PFSK-1 (cell line): ENCODE results near the gene TNFRSF19.

ENCODE experiments used
- FOXP2 ChIP-seq: optimal IDR thresholded peaks from 2 replicates; pipeline ENCODE3; 2011; ENCODE audit warnings: borderline replicate concordance, control low read depth, inconsistent platforms; ENCODE audit not compliant: insufficient read depth; ENCODE audit errors: extremely low read length, extremely low read depth
- POLR2AphosphoS5 ChIP-seq: IDR thresholded peaks from 2 replicates; pipeline ENCODE4 v1.6.1; 2012; ENCODE audit warnings: low read depth, mild to moderate bottlenecking, control low read depth, low read length, moderate library complexity
- SIN3A ChIP-seq: IDR thresholded peaks from 2 replicates; pipeline ENCODE4 v1.6.1; 2012; ENCODE audit warnings: mild to moderate bottlenecking, low read length, moderate library complexity, borderline replicate concordance; ENCODE audit not compliant: insufficient read depth
- TAF1 ChIP-seq: IDR thresholded peaks from 2 replicates; pipeline ENCODE4 v1.6.1; 2012; ENCODE audit warnings: low read length, control low read depth, borderline replicate concordance; ENCODE audit not compliant: insufficient read depth
- TF ChIP-seq, protein P1 (sequence below), 2 experiments: IDR thresholded peaks; 2 replicates each; pipeline versions ENCODE4 v1.6.1 to v1.8.0; 2011 to 2012; ENCODE audit warnings: low read depth in 2 of 2, low read length in 2 of 2, control low read depth in 1 of 2, inconsistent platforms in 1 of 2, mild to moderate bottlenecking in 1 of 2, moderate library complexity in 1 of 2; ENCODE audit not compliant: insufficient read depth in 1 of 2

Gene TNFRSF19

GRCh38 chr13:23711355-23711754 is 141.1 kb downstream of the TNFRSF19 start:
- TF ChIP-seq, protein P1, sequence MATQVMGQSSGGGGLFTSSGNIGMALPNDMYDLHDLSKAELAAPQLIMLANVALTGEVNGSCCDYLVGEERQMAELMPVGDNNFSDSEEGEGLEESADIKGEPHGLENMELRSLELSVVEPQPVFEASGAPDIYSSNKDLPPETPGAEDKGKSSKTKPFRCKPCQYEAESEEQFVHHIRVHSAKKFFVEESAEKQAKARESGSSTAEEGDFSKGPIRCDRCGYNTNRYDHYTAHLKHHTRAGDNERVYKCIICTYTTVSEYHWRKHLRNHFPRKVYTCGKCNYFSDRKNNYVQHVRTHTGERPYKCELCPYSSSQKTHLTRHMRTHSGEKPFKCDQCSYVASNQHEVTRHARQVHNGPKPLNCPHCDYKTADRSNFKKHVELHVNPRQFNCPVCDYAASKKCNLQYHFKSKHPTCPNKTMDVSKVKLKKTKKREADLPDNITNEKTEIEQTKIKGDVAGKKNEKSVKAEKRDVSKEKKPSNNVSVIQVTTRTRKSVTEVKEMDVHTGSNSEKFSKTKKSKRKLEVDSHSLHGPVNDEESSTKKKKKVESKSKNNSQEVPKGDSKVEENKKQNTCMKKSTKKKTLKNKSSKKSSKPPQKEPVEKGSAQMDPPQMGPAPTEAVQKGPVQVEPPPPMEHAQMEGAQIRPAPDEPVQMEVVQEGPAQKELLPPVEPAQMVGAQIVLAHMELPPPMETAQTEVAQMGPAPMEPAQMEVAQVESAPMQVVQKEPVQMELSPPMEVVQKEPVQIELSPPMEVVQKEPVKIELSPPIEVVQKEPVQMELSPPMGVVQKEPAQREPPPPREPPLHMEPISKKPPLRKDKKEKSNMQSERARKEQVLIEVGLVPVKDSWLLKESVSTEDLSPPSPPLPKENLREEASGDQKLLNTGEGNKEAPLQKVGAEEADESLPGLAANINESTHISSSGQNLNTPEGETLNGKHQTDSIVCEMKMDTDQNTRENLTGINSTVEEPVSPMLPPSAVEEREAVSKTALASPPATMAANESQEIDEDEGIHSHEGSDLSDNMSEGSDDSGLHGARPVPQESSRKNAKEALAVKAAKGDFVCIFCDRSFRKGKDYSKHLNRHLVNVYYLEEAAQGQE (IDR thresholded peaks at IDR 0.05; ENCODE audit: insufficient read depth in 1 of 2, low read depth in 2 of 2, low read length in 2 of 2) = no peak
- TF ChIP-seq SIN3A = no peak
- TF ChIP-seq FOXP2 = no peak
- TF ChIP-seq TAF1 = no peak
- no peak for TF ChIP-seq POLR2AphosphoS5

GRCh38 chr13:23714672-23715071 is 144.5 kb downstream of the TNFRSF19 start:
- TF ChIP-seq POLR2AphosphoS5 (no peak), FOXP2 (no peak), TAF1 (no peak), SIN3A (no peak)
- TF ChIP-seq, protein P1 (IDR thresholded peaks at IDR 0.05; ENCODE audit: insufficient read depth in 1 of 2, low read depth in 2 of 2, low read length in 2 of 2) = no peak

GRCh38 chr13:23715092-23715761 is 145.0 kb downstream of the TNFRSF19 start:
- TF ChIP-seq, protein P1 (IDR thresholded peaks at IDR 0.05; ENCODE audit: insufficient read depth in 1 of 2, low read depth in 2 of 2, low read length in 2 of 2) = no peak
- TF ChIP-seq TAF1 = no peak
- no peak for TF ChIP-seq FOXP2
- no peak for TF ChIP-seq SIN3A
- TF ChIP-seq POLR2AphosphoS5 = no peak

DNA sequence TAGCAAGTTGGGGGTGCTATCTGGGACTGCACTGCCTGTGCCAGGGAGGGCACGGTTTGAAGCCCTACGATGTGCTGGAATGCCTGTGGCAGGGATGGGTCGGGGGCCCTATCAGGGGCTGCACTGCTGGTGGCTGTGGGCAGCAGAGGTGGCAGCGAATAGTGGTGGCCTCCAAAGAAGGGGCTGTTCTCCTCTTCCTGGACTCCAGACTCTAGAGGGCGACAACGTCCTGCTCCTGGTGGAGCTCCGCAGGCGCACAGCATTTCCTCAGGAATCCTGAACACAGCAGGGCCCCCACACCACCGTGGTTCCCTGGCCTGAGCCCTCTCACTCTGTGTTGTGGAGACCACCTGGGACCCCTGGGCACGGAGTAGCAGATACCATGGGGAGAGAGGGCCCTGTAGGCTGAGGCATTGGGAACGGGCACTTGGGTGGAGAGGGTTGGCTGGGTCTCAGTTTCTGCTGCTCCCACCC is 145.6 kb downstream of the TNFRSF19 start:
- no peak for TF ChIP-seq SIN3A
- no peak for TF ChIP-seq FOXP2

- TF ChIP-seq TAF1 = no peak
- no peak for TF ChIP-seq SIN3A
- TF ChIP-seq, protein P1 (IDR thresholded peaks at IDR 0.05; ENCODE audit: insufficient read depth in 1 of 2, low read depth in 2 of 2, low read length in 2 of 2) = no peak
- no peak for TF ChIP-seq FOXP2
- TF ChIP-seq POLR2AphosphoS5 = no peak
Observed at GRCh38 chr13:23716401-23716800, 146.2 kb downstream of the TNFRSF19 start.
